ENCODE measurements around the gene TRIO. TPM values are rescaled to one million over a fixed set of nuclear protein-coding genes. Genes with fewer than 3 reads are reported as not detected.

TRIO gene
- total RNA-seq, 4 donors from 2014 or later = 186 to 388 (median 285) TPM

DNA sequence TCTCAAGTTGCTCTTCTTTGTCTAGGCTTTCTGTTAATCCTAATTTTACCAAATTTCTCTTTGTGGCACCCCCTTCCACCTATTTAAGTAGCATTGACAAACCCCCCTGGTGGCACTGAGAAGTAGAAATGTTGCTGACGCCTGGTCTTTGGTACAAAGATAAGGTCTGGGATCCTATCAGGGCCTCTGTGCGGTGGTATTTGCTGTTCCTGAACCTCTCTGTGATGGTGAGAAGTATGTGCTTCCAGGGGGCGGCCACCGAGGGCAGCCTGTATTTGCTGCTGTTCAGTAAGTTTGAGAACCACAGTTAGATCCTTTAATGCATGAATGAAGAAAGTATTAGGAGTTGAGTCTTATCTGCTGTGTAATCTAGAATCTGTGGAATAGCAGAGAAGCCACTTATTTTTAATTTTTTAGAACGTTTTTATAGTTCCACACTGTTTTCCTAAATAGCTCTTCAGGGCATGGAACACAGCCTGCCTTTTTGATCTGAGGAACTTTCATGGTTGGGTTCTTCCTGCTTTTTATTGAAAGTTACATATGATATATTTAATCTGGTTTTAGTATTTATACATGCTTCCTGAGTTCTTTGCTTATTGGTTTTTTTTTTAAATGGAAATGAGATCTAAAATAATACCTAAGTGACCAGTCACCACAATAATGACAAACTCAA, 124.2 kb downstream of the TRIO start:
- intact Hi-C loops (cut with DNase I; ENCODE audit: low total_unique reads) (loop anchor here (5.0 kb wide), 2 partner anchors 125 to 160 kb away; partner anchors contain the start of gene TRIO), in situ Hi-C loops (cut with MboI; ENCODE audit: low pct_ligation_motif_present in 1 of 4, low pct_unique_long_range_greater_than_20kb in 1 of 4, low sequenced_read_pairs in 3 of 4) (loop anchor here (5.0 to 25.0 kb wide), 4 partner anchors 123 to 163 kb away; partner anchors contain the start of gene TRIO (in 2 of the 4))
- DNase-seq = no peak
- Histone ChIP-seq H3K9me3 (no peaks in the 10 kb centered on the region), H3K27ac (peak overlapping the region in 2 of 4 donors; percentile 65 to 74), H3K4me3 (no peak overlapping the region), H3K27me3 (no peaks in the 10 kb centered on the region), H3K36me3 (no peaks in the 10 kb centered on the region), H3K4me1 (peaks cover 19 to 62% (median 40%) of the 10 kb centered on the region in 4 donors)
- 58 to 67% methylated on average over 3 to 5 of the region's 5 CpGs for whole genome bisulfite sequencing, 2 donors (ENCODE audit: low coverage in 1 of 2)
- TF ChIP-seq, protein P1, sequence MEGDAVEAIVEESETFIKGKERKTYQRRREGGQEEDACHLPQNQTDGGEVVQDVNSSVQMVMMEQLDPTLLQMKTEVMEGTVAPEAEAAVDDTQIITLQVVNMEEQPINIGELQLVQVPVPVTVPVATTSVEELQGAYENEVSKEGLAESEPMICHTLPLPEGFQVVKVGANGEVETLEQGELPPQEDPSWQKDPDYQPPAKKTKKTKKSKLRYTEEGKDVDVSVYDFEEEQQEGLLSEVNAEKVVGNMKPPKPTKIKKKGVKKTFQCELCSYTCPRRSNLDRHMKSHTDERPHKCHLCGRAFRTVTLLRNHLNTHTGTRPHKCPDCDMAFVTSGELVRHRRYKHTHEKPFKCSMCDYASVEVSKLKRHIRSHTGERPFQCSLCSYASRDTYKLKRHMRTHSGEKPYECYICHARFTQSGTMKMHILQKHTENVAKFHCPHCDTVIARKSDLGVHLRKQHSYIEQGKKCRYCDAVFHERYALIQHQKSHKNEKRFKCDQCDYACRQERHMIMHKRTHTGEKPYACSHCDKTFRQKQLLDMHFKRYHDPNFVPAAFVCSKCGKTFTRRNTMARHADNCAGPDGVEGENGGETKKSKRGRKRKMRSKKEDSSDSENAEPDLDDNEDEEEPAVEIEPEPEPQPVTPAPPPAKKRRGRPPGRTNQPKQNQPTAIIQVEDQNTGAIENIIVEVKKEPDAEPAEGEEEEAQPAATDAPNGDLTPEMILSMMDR (IDR thresholded peaks at IDR 0.05) = no peak
- no peak for TF ChIP-seq EP300 (IDR thresholded peaks at IDR 0.05; ENCODE audit: low read depth)
- no peak for TF ChIP-seq POLR2A (IDR thresholded peaks at IDR 0.05)
- TF ChIP-seq POLR2AphosphoS5 (IDR thresholded peaks at IDR 0.05) = no peak

DNA sequence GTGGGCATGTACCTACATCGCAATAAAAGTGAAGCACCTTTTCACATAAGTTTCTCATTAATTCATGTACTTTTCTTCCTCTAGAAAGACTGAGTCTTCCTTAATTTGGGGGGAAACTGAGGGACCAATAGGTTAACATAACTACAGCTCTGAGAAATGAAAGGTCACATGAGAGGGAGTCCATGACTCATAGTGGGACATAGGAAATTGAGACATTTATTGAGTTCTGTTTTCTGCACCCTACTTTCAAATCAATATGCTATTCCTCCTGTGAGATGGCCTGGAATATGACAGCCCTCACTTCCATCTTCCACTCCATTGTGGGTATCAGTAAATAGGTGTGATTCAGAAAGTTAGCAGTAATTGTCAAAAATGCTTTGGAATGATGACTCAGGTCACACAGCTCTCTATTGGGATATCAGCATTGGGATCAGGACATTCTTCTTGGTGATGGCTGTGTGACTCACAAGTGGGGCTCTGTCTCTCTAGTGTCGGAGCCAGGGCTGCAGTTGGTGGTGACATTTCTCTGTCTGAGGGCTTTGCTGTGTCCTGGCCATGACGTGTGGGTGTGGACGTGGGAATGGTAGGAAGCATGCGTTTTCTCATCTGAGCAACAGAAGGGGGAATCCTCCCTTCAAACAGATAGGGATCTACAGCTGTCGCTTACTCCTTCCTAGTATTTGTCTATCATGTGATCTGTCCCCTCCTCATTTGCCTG, 125.0 kb downstream of the TRIO start:
- H3K27ac ChIP-seq = peak overlapping the region; percentile 65 to 80 (median 72)
- no peaks in the 10 kb centered on the region for H3K9me3 ChIP-seq
- no peak for DNase-seq
- no peaks in the 10 kb centered on the region for H3K36me3 ChIP-seq
- 76 to 90% methylated on average over 2 to 6 of the region's 6 CpGs for WGBS, 2 donors (ENCODE audit: low coverage in 1 of 2)
- in situ Hi-C loops (cut with MboI; ENCODE audit: low pct_ligation_motif_present in 1 of 4, low pct_unique_long_range_greater_than_20kb in 1 of 4, low sequenced_read_pairs in 3 of 4) = loop anchor here (5.0 to 25.0 kb wide), 4 partner anchors 123 to 163 kb away; partner anchors contain the start of gene TRIO (in 2 of the 4)
- H3K4me3 ChIP-seq = no peak overlapping the region
- no peaks in the 10 kb centered on the region for H3K27me3 ChIP-seq
- H3K4me1 ChIP-seq = peaks cover 19 to 62% (median 40%) of the 10 kb centered on the region in 4 donors
- intact Hi-C loops (cut with DNase I; ENCODE audit: low total_unique reads) = loop anchor here (5.0 kb wide), 2 partner anchors 126 to 161 kb away; partner anchors contain the start of gene TRIO
- TF ChIP-seq POLR2A (IDR thresholded peaks at IDR 0.05) = no peak
- peak in 1 of 3 donors; percentile 12 for TF ChIP-seq POLR2AphosphoS5 (IDR thresholded peaks at IDR 0.05)

DNA sequence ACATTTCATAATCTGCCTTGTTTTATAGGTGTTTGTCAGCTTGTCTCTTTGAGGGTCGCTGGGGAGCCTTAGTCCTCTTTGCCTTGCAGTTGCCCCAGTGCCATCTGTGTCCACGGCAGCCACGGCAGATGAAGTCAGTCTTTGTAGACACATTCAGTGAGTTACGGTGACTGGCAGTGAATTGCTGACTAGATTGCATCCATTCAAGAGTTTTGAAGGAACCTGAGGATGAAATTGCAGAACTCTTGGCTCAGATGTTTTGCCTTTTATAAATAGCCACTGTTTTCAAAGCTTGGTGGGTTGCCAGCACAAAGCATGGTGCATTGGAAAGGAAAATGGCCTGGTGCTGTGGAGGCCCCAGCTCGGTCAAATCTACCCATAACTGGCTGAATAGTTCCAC, 125.6 kb downstream of the TRIO start:
- Histone ChIP-seq H3K9me3 (no peaks in the 10 kb centered on the region), H3K27ac (peak overlapping the region; percentile 65 to 80 (median 72)), H3K4me1 (peaks cover 19 to 64% (median 39%) of the 10 kb centered on the region in 4 donors), H3K27me3 (no peaks in the 10 kb centered on the region), H3K36me3 (no peaks in the 10 kb centered on the region), H3K4me3 (no peak overlapping the region)
- TF ChIP-seq POLR2AphosphoS5 (IDR thresholded peaks at IDR 0.05) (no peak), POLR2A (IDR thresholded peaks at IDR 0.05) (no peak), EP300 (IDR thresholded peaks at IDR 0.05; ENCODE audit: low read depth) (no peak)
- TF ChIP-seq, protein P1 (IDR thresholded peaks at IDR 0.05) = no peak
- no peak for DNase-seq
- in situ Hi-C loops (cut with MboI; ENCODE audit: low pct_ligation_motif_present in 1 of 4, low pct_unique_long_range_greater_than_20kb in 1 of 4, low sequenced_read_pairs in 3 of 4) = loop anchor here (5.0 to 25.0 kb wide), 4 partner anchors 124 to 164 kb away; partner anchors contain the start of gene TRIO (in 2 of the 4)
- 71 to 100% methylated on average over 1 to 5 of the region's 5 CpGs for WGBS, 2 donors (ENCODE audit: low coverage in 1 of 2)
- intact Hi-C loops (cut with DNase I; ENCODE audit: low total_unique reads) = loop anchor here (5.0 kb wide), 2 partner anchors 126 to 161 kb away; partner anchors contain the start of gene TRIO

DNA sequence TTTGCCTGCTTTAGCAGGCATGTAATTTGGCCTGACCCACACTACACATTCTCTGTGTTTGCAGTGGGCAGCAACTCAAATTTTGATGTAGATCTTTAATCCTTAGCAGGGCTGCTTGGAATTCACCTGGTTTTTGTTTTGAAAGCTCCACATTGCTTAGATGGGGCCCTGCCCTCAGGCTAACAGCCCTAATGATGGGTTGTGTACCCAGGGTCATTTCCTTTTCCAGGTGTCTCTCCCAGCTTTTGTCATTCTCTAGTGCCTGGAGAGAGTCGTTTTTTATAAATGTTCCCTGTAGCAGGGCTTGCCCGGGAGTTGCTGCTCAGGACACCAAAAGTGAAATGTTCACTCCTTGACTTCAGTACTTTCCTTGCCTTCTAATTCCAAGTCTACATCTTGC, 126.3 kb downstream of the TRIO start:
- WGBS, 2 donors (ENCODE audit: low coverage in 1 of 2) = 27% methylated on average over 2 of the region's 2 CpGs; no CpG with 5 or more reads in 1 of the 2 donors
- in situ Hi-C loops (cut with MboI; ENCODE audit: low pct_ligation_motif_present in 1 of 4, low pct_unique_long_range_greater_than_20kb in 1 of 4, low sequenced_read_pairs in 3 of 4) = loop anchor here (5.0 to 25.0 kb wide), 4 partner anchors 125 to 165 kb away; partner anchors contain the start of gene TRIO (in 2 of the 4)

More for the DNA sequence above, 126.3 kb downstream of the TRIO start:
- intact Hi-C loops (cut with DNase I; ENCODE audit: low total_unique reads) = loop anchor here (5.0 kb wide), 2 partner anchors 127 to 162 kb away; partner anchors contain the start of gene TRIO
- TF ChIP-seq EP300 (IDR thresholded peaks at IDR 0.05; ENCODE audit: low read depth) = no peak
- TF ChIP-seq, protein P1 (IDR thresholded peaks at IDR 0.05) = no peak
- no peak for TF ChIP-seq POLR2A (IDR thresholded peaks at IDR 0.05)
- no peak for TF ChIP-seq POLR2AphosphoS5 (IDR thresholded peaks at IDR 0.05)
- H3K4me3 ChIP-seq = no peak overlapping the region
- peak overlapping the region; percentile 65 to 80 (median 72) for H3K27ac ChIP-seq
- H3K27me3 ChIP-seq = no peaks in the 10 kb centered on the region
- no peaks in the 10 kb centered on the region for H3K9me3 ChIP-seq
- H3K36me3 ChIP-seq = no peaks in the 10 kb centered on the region
- no peak for DNase-seq
- H3K4me1 ChIP-seq = peaks cover 19 to 59% (median 34%) of the 10 kb centered on the region in 4 donors

Measured in transverse colon (tissue), 4 donors.